Left colon (tissue), 2 donors: Measurements from ENCODE around the gene SLC2A9. TPM values are rescaled to one million over a fixed set of nuclear protein-coding genes. Genes with fewer than 3 reads are reported as not detected.
"Not testable (repeated sequence)": the region's sequence is repeated elsewhere in the genome, so short reads cannot be mapped to it uniquely, and the experiment has no call there.

Source experiments
- ATAC-seq: fragments of 200-7000 bp; cut with Tn5 transposase; one replicate; pipeline ENCODE4 v1.9.1; 2020; ENCODE audit warnings: mild to moderate bottlenecking, moderate library complexity
- DNase-seq, 2 donors: peaks; one replicate each; pipeline ENCODE4 v3.0.0-alpha.2; 2020
- intact Hi-C, 2 donors: fragments of 100-400 bp; cut with DNase I in 1 of 2; cut with micrococcal nuclease in 1 of 2; formaldehyde crosslinking; loops; one replicate each; pipeline versions ENCODE4 v1.11.2 to v1.14.0; 2022; cut with DNase I, micrococcal nuclease
- total RNA-seq, 2 donors: library from RNA; stranded (reverse); fragmentation: NEBNext Ultra II Directional; extraction: Animal tissue kit (Norgen Biotek cat#: 25700); gene quantifications; one replicate each; pipeline ENCODE4 v1.2.1, GENCODE V29; 2021
- donor health status: DM: no; HTN: no; CAD: no.
- donor health status: DM: yes; HTN: yes; CAD: no.

SLC2A9 gene
- total RNA-seq, 2 donors from 2014 or later = 5.1 to 5.2 TPM

DNA sequence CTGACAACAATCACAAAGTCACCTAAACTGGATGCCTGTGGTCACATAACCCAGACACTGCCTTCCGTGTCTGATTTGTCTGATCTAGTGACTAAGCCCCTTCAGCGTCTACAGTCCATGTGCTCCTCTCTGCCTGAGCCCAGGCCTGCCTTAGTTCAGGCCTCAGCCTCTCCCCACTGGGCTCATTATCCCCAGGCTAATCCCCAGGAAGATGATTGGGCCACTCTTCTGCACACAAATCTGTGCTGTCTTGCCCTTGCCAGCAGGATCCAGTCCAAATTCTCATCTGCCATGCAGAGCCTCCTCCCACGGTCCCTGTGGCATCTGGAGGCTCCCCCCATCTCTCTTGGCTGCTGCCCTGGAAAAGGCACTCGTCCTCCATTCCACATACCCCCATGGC, 96.5 kb downstream of the SLC2A9 start:
- no peak for ATAC-seq
- DNase-seq = no peak
- intact Hi-C loops = no loop called here

DNA sequence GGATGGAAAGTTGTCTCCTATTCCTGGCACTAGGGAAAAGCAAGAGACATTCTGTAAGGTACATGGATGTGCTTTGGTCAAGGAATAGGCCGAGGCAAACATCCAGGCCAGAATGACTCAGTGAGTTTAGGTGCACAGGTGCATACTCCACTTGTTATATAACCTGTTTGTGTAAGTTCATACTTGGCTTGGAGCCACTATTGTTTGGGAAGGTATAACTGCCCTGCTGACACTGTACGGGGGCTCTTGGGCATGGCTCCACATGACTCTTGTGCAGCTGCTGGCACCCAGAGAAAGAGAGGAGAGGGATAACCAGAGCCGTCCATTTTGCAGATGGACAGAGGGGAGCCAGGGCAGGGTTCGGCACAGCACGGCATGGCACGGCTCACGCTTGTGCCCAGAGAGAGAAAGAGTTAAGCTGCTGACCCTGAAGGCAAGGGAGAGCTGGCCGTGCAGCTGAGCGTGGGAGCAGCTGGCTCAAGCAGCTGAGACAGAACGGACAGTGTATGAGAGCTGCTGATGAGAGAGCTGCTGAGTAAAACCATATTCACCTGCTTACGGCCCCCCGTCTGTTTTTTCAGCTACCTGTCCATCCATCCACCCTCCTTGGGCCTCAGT, 98.0 kb downstream of the SLC2A9 start:
- no peak for DNase-seq
- intact Hi-C loops = no loop called here
- ATAC-seq = no peak

DNA sequence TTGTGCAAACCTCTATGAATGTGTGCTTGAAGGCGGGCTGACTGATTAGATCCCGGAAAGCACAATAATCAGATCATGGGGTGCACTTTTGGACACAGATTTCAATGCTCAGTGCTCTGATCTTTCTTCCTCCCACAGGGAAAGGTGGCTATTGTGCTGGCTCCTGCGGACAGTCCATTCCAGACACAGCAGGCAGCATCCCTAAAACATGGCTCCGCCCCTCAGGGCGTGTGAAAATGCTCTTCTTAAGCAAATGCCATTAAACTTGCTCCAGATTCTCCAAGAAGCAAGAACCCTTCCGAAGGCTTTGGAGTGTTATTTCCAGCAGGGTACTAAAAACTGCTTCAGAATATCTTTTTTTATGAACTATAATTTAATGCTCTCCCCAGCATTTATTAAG, 100.0 kb downstream of the SLC2A9 start:
- intact Hi-C loops = no loop called here
- DNase-seq = no peak

DNA sequence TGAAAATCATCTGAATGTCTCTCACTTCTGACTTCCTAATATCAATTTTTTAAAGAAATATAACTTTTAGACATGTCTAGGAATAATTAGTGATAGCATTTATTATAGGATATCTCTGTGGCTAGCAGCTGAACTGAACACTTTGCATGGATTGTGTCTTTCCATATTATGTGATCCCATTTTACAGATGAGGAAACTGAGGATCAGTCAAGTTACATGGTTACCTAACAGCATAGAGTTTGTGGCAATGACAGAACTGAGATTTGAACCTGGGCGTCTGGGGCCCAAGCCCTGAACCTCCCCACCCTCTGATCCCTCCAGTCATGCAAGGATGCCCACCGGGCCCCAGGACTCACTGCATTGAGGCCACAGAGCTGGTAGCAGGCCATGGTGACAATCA, 101.3 kb downstream of the SLC2A9 start:
- ATAC-seq (no peak), DNase-seq (no peak)
- intact Hi-C loops = no loop called here

More for the DNA sequence above, 100.0 kb downstream of the SLC2A9 start:
- no peak for ATAC-seq

DNA sequence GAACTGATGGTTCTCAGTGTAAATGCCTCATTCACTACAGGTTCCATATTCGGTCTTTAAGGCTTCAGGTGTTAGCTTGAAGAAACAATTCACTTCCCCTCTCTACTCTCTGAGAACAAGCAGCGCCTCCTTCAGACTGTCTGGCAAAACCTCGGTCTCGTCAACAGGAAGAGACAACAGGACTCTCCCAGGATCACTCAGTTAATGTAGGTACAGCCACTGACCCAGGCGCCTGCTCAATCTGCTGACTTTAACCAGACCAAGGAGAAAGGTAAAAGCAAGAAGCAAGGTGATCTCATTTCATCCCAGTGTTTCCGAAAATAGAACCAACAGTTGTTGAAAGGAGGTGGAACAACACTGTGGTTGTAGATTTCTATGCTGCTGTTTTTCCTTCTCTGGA, 102.2 kb downstream of the SLC2A9 start:
- no peak for DNase-seq
- no peak for ATAC-seq
- intact Hi-C loops = no loop called here

DNA sequence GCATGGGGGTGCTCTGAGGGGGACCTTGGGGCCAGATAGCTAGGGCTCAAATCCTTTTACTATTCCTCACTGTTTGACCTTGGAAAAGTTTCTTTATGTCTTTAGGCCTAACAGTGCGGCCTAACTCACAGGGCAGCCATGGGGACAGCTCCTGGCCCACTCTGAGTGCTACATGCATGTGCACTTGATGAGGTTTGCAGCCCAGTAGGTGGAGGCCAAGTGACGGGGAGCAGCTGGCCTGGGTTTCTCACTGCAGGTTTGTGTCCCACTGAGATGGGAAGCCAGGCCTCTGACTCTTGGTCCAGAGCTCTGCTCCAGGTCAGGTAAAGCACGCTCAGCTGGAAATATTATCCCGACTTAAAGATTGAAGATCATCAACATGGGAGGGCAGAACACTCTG, 102.8 kb downstream of the SLC2A9 start:
- ATAC-seq (no peak), DNase-seq (no peak)
- intact Hi-C loops = no loop called here

DNA sequence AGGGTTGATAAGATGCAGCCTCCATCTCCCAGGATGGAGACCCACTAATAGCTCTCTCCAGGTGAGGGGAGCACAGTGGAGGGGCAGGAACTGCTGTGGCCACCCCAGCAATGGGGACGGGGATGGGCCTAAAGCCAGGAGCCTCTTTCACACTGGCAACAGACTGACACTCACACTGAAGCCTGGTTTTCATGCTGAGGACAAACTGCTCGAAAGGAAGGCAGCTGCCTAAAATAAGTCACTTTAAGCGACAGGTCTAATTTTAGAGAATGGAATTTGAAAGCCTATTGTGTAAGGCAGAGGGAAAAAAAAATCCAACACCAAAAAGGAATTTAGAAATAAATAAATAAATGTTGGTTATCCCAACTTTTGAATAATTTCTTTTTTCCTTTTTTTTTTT, 104.4 kb downstream of the SLC2A9 start:
- intact Hi-C loops = no loop called here
- ATAC-seq = no peak
- no peak for DNase-seq

DNA sequence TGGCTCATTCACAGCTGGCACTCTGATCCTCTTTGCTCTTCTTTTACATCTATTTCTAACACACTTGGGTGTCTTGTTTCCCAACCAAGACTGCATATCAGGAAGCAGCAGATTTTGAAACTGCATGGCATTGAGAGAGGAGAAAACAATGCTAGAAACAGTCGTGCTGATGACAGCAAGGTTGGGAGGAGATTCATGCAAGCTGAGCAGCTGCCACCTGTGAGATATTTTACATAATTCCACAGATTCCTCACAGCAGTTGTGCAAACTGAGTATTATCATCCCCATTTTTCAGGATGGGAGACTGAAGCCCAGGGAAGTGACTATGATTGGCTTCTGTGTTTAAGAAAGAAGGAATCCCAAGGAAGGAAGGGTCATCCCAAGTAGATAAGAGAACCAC, 105.0 kb downstream of the SLC2A9 start:
- DNase-seq (no peak), ATAC-seq (no peak)
- intact Hi-C loops = no loop called here

DNA sequence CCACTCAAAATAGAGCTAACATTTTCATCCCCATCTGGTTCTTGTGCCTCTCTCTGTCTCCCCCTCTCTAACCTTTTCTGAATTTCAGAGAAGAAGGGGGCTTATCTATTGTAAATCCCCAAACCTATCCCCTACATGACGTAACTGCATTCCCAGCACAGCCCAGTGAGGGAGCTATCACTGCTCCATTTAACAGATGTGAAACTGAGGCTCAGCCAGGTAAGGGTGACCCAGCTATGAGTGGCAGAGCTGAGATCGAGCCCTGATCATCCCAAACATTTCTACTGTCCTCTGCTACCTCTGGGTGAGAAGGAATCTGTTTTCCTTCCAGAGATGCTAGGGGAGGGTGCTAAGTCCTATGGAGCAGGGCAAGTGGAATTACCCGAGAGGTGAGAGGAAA, 107.5 kb downstream of the SLC2A9 start:
- ATAC-seq (no peak), DNase-seq (no peak)
- intact Hi-C loops = no loop called here

DNA sequence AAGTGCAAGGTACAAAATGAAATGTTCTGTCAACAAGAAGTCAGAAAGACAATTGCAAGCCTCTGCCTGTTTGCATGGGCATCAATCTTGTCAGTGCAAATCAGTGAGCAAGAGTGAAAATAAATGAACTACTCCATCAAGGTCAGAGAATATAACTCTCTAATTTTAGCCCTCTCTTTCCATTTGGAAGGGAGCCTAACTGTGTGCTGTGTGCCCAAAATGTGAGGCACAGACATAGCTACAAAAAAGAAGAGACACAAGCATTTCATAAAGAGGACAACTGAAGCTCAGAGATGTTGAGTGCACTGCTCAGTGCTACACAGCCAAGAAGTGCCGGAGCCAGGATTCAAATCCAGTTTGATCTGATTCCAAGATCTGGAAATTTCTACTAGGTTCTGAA, 114.3 kb downstream of the SLC2A9 start:
- no peak for DNase-seq
- intact Hi-C loops = no loop called here
- no peak for ATAC-seq

DNA sequence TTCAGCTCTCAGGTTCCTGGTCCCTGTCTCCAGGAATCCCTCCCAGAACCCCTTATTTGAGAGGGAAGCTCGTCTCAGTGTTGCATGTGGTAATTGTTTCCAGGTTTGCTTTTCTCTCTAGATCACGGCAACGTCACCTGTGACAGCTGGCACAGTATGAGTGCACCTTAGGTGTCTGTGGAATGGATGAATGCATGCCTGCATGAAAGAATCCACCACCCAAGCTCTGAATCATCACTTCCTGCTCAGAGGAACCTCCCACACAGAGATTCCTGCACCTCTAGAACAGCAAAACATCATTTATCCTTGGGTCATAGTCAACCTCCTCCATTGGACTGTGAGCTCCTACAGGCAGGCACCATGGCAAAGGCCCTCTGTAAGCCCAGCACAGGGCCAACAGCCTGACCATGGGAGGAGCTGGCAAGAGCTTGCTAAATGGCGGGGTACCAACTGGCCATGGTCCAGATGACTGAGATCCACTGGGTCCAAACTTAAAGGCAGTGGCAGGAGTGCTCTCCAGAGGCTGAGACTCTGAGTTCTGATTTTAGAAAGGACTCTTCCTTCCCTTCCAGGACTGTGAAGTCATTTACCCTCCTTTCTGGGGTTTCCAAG, 116.2 kb downstream of the SLC2A9 start:
- no peak for DNase-seq
- ATAC-seq = no peak
- intact Hi-C loops = no loop called here

DNA sequence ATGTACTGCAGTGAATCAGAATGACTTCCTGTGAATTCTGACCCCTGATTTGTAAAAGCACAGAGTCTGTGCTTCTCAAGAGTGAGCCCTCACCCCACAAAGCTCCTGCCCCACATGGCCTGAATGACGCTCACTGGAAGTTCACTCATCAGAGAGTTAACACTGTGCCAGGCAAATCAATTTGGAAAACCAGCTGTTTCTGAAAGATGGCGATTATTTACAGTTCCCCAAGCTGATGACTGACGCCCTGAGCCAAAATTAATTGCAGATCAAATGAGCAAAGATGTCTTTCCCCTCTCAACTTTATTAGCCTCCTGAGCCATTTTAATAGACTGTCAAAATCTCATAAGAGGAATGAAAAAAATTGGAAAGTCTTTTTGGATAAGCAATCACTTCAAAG, 118.0 kb downstream of the SLC2A9 start:
- ATAC-seq = no peak
- intact Hi-C loops = no loop called here
- no peak for DNase-seq

DNA sequence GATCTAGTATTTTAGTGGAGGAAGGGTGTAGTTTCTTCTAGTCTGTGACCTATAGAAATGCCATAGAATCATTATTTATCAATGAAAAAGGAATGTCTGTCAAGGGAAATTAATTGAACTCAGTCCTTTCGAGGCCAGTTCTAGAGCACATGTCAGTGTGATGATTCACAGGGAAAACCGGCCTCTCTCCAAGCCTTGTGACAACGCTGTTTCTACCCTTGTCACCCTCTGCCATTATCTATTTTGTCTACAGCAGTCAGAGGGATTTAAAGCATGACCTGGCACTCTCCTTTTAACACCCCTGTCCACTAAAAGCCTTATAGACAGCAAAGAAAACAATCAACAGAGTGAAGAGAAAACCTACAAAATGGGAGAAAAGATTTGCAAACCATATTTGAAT, 120.0 kb downstream of the SLC2A9 start:
- no peak for DNase-seq
- intact Hi-C loops = no loop called here
- no peak for ATAC-seq

DNA sequence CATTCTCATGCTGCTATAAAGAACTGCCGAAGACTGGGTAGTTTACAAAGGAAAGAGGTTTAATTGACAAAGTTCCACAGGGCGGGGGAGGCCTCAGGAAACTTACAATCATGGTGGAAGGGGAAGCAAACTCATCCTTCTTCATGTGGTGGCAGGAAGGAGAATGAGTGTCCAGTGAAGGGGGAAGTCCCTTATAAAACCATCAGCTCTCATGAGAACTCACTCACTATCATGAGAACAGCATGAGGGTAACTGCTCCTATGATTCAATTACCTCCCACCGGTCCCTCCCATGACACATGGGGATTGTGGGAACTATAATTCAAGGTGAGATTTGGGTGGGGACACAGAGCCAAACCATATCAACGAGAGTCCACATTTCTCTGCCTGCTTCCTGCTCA, 120.7 kb downstream of the SLC2A9 start:
- DNase-seq, intact Hi-C loops, ATAC-seq: not testable (repeated sequence)

DNA sequence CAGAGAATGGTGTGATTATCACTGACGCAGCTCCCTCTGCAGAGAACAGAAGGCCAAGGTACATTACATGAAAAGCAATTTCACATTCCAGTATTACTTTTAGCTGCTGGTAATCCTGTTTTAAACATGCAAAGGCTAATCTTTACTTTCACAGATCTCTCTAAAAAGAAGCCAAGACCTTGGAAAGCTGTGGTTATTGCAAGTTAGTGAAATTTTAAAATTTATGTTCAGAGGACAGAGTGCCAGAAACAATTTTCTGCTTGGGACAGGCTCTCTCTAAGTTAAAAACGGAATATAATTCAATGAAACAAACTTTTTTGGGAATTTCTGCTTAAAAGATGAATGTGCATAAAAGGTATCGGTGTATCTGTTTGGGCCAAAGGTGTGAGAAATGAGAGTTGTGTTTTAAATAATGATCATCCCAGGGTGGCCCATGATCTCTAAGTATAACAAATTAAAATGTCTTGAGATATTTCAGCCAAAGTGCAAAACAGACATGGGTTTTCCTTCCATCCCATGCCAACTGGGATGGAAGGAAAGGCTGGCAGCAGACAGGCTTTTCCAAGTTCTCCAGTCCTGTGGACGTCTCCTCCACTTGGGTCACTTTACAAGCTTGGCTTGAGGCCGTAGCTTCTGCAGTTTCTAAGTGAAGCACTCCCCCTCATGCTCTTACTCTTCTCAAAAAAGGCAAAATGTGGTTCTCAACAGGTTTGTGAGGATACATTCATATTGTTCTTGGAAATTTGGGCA, 121.8 kb downstream of the SLC2A9 start:
- ATAC-seq (no peak), DNase-seq (no peak)
- intact Hi-C loops = loop anchor here in 1 of 2 donors (5.0 kb wide), 1 partner anchor 118 kb away; no protein-coding TSS in a partner anchor

DNA sequence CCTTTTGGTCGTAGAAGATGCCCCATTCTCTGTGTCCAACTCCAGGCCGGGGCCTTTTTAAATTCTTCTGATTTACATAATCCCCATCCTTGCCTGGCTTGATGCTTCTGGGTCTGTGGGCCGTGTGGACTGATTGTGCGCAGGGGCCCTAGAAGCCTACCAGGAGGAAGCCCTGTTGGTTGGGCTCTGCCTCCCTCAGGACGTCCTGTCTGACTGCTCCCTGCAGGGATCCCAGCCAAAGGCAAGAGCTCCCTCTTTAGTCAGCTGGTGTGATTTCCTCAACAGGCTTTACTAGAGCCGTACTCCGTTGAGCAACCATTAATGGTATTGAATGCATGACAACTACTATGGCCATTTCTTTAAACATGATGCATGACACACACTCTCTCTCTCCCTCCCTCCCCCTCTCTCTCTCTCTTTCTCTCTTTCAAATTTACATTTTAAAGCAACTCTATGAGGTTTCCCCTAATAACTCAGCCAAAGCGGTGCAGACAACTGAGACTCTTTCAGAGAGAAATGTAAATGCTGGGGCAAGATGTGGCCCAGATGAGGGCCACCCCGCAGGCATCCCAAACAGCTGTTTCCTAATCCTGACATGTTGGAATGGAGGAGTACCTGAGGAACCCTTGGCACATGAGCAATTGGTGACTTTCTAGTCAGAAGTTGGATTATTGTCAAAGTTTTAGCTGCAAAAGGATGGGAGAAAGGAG, 122.5 kb downstream of the SLC2A9 start:
- ATAC-seq (peak; percentile 93), DNase-seq (peak; percentile 31 to 35)
- intact Hi-C loops = loop anchor here in 1 of 2 donors (5.0 kb wide), 1 partner anchor 119 kb away; no protein-coding TSS in a partner anchor

DNA sequence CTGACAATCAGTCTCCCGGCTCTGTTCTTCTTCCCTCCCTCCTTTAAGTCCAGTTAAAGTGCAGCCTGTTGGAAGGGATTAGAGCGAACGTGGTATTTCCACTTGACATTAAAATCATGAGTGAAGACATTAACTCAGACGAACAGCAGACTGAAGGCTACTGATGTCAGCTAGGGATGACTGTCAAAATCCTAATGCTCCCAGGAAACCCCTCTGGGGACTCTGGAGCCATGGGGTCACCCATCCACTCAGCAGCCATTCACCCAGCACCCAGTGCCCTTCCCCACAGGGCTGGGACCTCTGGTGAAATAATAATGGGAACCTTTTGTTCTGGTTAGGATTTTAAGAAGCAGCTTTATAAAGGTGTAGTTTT, 126.0 kb downstream of the SLC2A9 start:
- ATAC-seq = no peak
- no peak for DNase-seq
- intact Hi-C loops = loop anchor here in 1 of 2 donors (5.0 kb wide), 1 partner anchor 122 kb away; no protein-coding TSS in a partner anchor

DNA sequence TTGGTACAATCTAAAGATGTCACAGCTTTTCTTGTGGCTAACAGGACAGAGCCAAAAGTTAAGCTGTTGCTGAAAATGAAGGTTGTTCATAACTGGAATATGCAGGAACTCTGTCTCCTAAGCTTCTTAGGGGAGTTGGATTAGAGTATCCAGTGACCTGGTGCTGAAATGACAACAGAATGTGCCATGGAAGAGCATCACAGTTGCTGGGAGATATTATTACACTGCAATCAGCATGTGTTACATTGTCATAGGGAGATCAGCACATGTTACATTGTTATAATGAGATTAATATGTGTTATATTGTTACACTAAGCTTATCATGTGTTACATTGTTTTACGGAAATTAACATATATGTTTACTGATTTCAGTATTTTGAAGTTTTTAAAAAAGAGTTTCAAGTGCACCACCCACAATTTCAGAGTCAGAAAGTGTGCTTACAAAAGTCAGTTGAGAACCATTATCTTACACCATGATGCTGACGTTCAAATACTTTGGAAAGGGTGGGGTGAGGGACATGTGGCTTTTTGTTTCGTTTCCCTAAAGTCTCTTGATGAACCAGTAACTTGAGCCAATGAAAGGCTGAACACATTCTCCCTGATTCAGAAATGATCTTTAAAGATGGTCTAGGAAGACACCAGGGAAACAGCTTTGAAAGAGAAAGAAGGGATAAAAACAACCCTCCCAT, 126.5 kb downstream of the SLC2A9 start:
- intact Hi-C loops = loop anchor here in 1 of 2 donors (5.0 kb wide), 1 partner anchor 123 kb away; no protein-coding TSS in a partner anchor
- no peak for ATAC-seq
- DNase-seq = no peak
